NCI-H2171 treated with DMSO at 0.1 percent for 48 hours (cell line): ENCODE measurements around the gene TBXAS1.
"Not testable (repeated sequence)": the region's sequence is repeated elsewhere in the genome, so short reads cannot be mapped to it uniquely, and the experiment has no call there.

Source experiments
- DNase-seq: peaks from one replicate; lab custom pipeline; 2025; lab: John Stamatoyannopoulos, UW

TBXAS1 gene

DNA sequence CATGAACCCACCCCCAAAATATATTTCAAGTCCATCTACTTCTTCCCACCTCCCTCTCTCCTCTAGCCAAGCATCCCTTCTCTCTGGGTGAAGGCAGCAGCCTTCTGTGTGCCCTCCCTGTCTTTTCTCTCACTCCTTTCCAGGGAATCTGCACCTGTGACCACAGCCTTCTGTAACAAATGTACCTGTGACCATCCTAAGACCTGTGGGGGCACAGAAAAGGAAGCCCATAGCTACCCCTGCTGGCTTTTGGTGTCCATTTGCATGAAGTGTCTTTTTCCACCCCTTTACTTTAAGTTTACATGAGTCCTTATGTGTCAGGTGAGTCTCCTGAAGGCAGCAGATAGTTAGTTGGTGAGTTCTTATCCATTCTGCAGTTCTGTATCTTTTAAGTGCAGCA is 2.0 kb upstream of the TBXAS1 start:
- no peak for DNase-seq

- no peak for DNase-seq
These were observed 618 bp upstream of the TBXAS1 start for GRCh38 chr7:139828446-139828845.

DNA sequence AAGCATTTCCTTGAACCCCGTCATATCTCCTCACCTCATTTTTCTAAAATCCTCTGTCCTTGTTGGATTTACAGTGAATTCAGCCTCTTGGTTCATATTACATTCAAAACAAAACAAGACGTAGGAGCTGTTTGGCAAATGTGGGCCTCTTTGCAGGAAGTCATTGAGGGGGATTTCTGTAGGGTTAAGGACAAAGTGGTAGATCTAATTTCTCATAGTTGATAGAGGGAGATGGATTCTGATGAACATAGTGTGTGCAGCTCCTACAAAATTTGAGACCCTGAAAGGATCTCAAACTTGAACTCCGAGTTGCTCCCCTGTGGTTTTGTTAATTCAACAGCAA is 682 bp downstream of the TBXAS1 start:
- no peak for DNase-seq

DNA sequence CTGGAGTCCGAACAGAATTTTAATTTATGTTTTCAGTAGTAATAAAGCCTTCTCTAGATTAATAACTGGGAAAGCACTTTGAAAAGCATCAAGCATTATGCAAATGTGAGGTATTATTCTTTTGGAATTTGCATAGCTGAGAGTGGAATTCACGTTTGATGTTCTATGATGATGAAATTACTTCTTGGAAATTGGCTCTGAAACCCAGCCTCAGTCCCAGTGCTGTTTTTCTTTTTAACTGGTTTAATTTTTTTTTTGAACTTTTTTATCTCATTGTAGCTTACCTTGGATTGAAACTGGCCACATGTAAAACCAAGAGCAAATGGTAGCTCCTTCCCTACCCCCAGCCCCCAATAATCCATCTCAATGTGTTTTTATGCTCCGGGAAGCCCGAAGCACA is 1.2 kb downstream of the TBXAS1 start:
- DNase-seq, result no peak

- no peak for DNase-seq
These were observed 1.9 kb downstream of the TBXAS1 start for GRCh38 chr7:139830782-139831501.

GRCh38 chr7:139835848-139836247 is 6.8 kb downstream of the TBXAS1 start:
- DNase-seq, result not testable (repeated sequence)

- DNase-seq, result not testable (repeated sequence)
These were observed 8.2 kb downstream of the TBXAS1 start for GRCh38 chr7:139837291-139837690.

DNA sequence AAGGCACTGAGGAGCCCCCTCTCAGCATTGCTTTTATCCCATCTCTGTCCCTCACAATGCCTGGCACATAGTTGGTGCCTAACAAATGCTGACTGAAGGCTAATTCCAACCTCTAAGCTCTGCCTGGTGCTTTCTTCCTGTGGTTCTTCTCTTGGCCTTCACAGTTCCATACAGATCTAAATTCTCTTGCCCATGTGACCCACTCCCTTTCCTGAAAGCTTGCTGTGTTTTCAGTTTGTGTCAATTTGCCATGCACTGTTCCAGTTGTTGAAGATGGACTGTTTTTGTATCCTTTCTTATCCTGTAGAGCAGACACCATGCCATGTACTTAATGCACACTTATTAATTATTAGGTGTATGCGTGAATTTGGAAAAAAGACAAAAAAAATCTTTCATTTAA is 9.2 kb downstream of the TBXAS1 start:
- DNase-seq, result no peak

- no peak for DNase-seq
These were observed 9.8 kb downstream of the TBXAS1 start for GRCh38 chr7:139838876-139839275.

DNA sequence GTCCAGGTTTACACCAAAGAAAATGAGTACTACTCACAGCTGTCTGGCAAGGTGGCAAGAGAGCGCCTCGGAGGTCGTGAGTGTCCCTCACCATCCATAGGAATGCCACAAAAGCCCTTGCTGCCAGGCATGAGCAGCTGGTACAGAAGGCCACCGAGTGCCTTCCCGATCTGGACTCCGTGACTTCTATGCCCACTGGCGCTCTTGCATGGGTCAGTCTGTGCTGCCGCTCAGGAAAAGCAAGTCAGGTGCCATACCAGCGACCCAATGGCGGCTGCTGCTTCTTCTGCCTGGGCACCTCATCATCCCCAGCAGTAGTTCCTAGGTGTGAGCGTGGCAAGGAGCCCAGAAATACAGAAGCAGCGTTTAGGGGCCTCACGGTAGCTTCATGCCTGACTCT is 11.7 kb downstream of the TBXAS1 start:
- DNase-seq, result no peak

- DNase-seq, result no peak
These were observed 13.5 kb downstream of the TBXAS1 start for GRCh38 chr7:139842401-139843210.

DNA sequence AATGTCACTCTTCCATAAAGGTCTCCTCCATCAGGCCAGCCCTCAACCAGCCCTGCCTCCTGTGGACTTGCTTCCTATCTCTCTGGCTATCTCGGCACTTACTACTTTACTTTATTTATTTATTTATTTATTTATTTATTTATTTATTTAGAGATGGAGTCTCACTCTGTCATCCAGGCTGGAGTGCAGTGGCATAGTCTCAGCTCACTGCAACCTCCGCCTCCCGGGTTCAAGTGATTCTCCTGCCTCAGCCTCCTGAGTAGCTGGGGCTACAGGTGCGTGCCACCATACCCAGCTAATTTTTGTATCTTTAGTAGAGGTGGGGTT is 14.1 kb downstream of the TBXAS1 start:
- not testable (repeated sequence) for DNase-seq

DNA sequence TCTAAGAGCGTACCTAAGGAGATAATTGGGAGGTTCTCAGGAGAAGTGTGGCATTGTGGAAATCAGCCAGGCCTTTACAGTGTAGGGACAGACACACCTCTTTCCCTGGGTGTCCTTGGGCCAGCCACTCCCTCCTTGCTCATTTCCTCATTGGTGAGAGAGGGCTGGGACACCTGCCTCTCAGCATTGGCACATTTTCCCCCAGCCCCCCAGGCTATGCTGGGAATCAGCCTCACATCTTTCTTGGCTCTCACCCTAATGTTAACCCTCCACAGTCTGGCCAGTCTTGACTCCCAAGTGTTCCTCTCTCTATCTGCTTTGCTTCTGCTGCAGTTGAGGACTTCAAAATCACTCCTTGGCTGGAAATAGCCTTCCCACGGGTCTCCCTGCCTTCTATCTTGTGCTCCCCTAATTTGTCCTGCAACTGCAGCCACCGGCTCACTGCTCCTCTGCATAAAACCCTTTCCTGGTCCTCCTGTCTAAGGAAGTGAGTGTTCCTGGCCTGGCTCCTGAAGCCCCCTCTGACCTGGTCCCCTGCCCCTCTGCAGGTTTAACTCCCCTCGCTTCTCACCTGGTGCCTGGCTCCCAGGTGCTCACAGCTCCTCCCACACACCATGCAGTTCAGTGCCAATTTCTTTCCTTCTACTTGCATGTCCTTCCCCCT is 15.8 kb downstream of the TBXAS1 start:
- no peak for DNase-seq

DNA sequence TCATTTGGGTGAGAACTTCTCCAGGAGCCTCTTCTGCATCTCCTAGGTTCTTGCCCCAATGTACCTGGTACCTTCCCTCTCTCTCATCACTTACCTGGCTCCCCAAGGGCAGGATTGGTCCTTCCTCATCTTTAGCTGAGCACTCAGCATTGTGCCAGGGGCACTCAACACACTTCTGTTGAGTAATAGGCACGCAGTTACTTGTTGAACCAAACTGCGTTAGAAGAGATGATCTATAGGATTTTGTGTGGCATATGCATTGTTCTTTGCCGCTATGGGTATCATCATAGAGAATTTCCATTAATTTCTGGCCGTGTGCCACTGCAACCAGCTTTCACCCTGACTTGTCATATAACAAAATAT is 16.4 kb downstream of the TBXAS1 start:
- DNase-seq, result no peak

DNA sequence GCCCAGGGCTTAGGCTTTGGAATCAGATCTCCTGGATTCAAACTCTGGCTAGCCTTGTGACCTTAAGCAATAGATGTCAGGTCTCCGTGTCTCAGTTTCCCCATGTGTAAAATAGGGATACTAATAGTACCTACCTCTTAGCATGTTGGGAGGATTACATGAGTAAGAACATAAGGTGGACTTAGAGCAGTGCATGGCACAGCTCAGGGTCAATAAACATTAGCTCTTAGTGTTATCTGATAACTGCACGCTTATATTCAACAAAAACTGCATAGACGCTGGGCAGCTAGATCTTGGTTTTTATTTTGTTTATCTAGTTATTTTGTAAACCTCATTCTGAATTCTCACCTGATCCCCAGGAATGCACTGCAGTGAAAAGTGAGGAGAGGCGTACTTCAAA is 17.2 kb downstream of the TBXAS1 start:
- DNase-seq, result no peak

DNA sequence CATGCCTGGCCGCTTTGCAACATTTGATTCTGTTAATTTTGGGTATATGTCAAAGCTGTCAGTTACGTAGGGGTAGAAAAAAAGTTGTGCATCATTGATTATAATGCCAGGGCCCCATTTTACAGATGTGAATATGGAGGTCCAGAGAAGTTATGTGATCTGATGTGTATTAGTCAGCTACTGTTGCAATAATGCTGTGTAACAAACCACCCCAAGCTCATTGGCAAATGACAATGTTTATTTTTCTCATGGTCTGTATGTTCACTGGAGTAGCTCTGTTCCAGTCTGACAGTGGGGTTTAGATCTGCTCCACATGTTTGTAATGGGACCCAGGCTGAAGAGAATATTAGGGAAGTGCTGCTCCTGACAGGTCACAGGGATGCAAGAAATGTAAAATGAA is 19.2 kb downstream of the TBXAS1 start:
- no peak for DNase-seq

- DNase-seq, result no peak
These were observed 21.8 kb downstream of the TBXAS1 start for GRCh38 chr7:139850906-139851305.

DNA sequence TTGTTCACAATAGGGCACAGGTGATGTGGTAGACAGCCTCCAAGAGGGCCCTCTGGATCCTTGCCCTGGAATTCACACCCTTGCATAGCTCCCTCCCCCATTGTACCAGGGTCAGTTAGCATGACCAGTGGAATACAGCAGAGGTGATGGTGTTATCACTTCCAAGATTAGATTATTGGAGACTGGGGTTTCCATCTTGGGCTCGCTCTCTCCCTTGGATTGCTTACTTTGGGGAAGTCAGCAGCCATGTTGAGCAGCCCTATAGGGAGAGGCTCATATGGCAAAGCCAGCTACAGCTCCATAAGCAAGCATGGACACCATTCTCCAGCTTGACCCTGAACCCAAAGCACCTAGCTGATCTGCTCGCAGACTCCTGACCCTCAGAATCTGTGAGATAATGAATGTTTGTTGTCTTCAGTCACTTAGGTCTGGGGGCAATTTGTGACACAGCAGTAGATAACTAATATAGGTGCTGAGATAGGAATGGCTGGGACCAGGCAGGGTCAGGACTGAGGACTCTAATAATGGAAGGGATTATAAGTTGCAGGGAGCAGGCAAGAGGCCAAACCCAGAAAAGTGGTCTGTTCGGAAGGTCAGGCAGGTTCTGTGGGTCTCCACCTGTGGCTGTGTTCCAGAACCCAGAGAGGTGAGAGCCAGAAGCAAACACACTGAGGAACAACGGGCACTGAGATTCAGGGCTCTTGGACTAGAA is 22.9 kb downstream of the TBXAS1 start:
- no peak for DNase-seq

DNA sequence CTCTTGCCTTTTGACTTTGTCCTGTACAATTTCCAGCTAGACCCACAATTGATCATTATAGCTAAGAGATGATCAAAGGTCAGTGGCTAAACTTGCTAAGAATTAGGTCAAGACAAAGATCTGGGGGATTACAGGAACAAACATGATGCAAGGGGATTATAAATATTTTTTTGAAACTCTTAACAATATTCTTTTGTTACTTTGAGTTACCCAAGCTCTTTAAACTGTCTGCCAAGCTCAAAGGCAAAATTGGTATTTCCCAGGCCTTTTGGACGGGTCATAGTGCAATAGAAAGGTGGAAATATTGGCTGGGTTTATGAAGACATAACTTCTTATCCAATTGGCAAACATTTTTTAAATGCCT is 23.4 kb downstream of the TBXAS1 start:
- DNase-seq, result no peak

DNA sequence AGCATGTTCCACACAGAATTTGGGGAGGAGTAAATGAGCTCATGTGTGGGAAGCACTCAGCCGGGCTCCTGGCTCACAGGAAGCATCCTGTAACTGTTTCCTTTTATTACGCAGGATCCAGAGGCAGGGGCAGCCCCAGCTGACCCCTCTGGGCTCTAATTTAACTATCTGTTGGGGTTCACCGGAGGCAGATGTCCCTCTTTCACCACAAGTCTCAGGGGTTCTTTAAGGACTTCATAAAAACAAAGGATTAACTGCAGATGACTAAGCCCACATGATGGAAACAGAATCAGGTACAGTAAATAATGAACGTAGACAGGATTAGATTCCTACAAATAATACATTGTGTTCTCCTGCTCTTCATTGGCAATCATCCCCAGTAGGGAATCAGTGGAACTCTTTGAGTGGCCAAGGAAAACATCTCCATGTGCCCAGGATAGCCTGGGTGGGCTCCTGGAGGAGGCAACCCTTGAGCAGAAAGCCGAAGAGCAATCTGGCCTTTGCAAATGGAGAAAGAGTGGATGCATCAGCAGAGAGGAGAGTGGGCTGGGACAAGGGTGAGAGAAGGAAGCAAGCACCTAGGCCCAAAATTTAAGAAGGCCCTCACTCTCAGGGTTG is 24.6 kb downstream of the TBXAS1 start:
- DNase-seq, result no peak

GRCh38 chr7:139854124-139854511 is 25.1 kb downstream of the TBXAS1 start:
- DNase-seq, result no peak

- no peak for DNase-seq
These were observed 25.9 kb downstream of the TBXAS1 start for GRCh38 chr7:139854803-139855497.
